ENCODE results near the gene RNF20.
"Not testable (repeated sequence)": the region's sequence is repeated elsewhere in the genome, so short reads cannot be mapped to it uniquely, and the experiment has no call there.

RNF20 gene

DNA sequence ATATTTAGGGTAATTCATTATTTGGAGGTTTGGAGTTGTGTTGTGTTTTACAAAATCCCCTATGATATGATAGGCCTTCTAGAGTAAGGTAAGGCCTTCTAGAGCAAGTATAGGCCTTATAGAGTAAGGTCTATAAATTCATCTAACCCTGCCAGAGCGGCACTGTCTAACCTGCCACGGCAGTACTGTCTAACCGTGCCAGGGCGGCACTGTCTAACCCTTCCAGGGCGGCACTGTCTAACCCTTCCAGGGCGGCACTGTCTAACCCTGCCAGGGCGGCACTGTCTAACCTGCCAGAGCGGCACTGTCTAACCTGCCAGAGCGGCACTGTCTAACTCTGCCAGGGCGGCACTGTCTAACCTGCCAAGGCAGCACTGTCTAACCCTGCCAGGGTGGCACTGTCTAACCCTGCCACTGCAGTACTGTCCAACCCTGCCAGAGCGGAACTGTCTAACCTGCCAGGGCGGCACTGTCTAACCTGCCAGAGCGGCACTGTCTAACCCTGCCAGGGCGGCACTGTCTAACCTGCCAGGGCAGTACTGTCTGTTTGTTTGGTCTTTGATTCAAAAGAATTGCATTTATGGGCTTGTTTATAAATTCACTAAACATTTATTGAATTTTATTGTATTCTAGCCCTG, 9.6 kb downstream of the RNF20 start:
- H3K27ac ChIP-seq, result no peak overlapping the region
- H3K9ac ChIP-seq (ENCODE audit: insufficient read length), result no peak overlapping the region
- H3K9me3 ChIP-seq (ENCODE audit: low read depth, low read length), result no peaks in the 10 kb centered on the region
- H3K4me3 ChIP-seq, result no peak overlapping the region
- no peak for DNase-seq (ENCODE audit: low read depth, low spot score)
- peaks cover 54% of the 10 kb centered on the region for H3K36me3 ChIP-seq (ENCODE audit: insufficient read depth, low read length)
- TF ChIP-seq FOXP2 (optimal IDR thresholded peaks at IDR 0.05; ENCODE audit: control extremely low read depth, extremely low read length, insufficient read depth) (no peak), EZH2 (IDR thresholded peaks at IDR 0.05) (no peak), POLR2AphosphoS5 (IDR thresholded peaks at IDR 0.05; ENCODE audit: borderline replicate concordance, low read depth, low read length) (no peak)

DNA sequence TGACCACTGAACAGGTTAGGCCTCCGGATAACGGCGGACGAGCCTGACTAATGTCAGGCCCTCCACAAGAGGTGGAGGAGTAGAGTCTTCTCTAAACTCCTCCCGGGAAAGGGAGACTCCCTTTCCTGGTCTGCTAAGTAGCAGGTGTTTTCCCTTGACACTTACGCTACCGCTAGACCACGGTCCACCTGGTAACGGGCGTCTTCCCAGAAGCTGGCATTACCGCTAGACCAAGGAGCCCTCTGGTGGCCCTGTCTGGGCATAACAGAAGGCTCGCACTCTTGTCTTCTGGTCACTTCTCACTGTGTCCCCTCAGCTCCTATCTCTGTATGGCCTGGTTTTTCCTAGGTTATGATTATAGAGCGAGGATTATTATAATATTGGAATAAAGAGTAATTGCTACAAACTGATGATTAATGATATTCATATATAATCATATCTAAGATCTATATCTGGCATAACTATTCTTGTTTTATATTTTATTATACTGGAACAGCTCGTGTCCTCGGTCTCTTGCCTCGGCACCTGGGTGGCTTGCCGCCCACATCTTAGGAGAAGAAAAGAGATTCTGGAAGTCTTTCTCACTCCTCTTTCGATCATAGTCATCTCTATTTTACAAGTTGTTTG, 15.9 kb downstream of the RNF20 start:
- H3K9ac ChIP-seq (ENCODE audit: insufficient read length); H3K4me3 ChIP-seq; DNase-seq (ENCODE audit: low read depth, low spot score); H3K27ac ChIP-seq; H3K9me3 ChIP-seq (ENCODE audit: low read depth, low read length): not testable (repeated sequence)
- H3K36me3 ChIP-seq (ENCODE audit: insufficient read depth, low read length), result peaks cover 86% of the 10 kb centered on the region

DNA sequence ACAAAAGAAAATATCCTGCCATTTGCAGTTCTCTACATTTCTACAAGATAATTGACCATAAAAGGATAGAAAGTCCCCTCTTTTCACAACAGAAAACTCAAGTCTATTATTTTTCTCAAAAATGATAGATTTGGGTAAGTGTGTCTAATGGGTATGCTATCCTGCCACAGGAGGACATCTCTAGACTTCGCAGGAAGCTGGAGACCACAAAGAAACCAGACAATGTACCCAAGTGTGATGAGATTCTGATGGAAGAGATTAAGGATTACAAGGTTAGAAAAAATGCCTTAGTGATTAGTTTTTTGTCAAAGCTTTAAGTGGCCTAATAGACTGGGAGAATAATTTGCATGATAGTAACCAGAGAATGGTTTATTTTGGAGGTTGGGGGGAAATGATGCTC, 28.1 kb downstream of the RNF20 start:
- no peak for TF ChIP-seq POLR2AphosphoS5 (IDR thresholded peaks at IDR 0.05; ENCODE audit: borderline replicate concordance, low read depth, low read length)
- TF ChIP-seq FOXP2 (optimal IDR thresholded peaks at IDR 0.05; ENCODE audit: control extremely low read depth, extremely low read length, insufficient read depth), result no peak
- no peak for TF ChIP-seq EZH2 (IDR thresholded peaks at IDR 0.05)
- H3K4me3 ChIP-seq, result no peak overlapping the region
- H3K9ac ChIP-seq (ENCODE audit: insufficient read length), result no peak overlapping the region
- H3K9me3 ChIP-seq (ENCODE audit: low read depth, low read length), result no peaks in the 10 kb centered on the region; the same call in 1 of the 2 replicates
- no peak for DNase-seq (ENCODE audit: low read depth, low spot score)
- H3K27ac ChIP-seq, result no peak overlapping the region
- H3K36me3 ChIP-seq (ENCODE audit: insufficient read depth, low read length), result peaks cover 72% of the 10 kb centered on the region

- Histone ChIP-seq H3K27ac (no peak overlapping the region), H3K9ac (ENCODE audit: insufficient read length) (no peak overlapping the region), H3K9me3 (ENCODE audit: low read depth, low read length) (no peaks in the 10 kb centered on the region; the same call in 1 of the 2 replicates), H3K36me3 (ENCODE audit: insufficient read depth, low read length) (peaks cover 64% of the 10 kb centered on the region), H3K4me3 (no peak overlapping the region)
- DNase-seq (ENCODE audit: low read depth, low spot score), result no peak
- TF ChIP-seq EZH2 (IDR thresholded peaks at IDR 0.05), result no peak
- TF ChIP-seq POLR2AphosphoS5 (IDR thresholded peaks at IDR 0.05; ENCODE audit: borderline replicate concordance, low read depth, low read length), result no peak
- no peak for TF ChIP-seq FOXP2 (optimal IDR thresholded peaks at IDR 0.05; ENCODE audit: control extremely low read depth, extremely low read length, insufficient read depth)
Measured at GRCh38 chr9:101562966-101563365, 29.3 kb downstream of the RNF20 start.

DNA sequence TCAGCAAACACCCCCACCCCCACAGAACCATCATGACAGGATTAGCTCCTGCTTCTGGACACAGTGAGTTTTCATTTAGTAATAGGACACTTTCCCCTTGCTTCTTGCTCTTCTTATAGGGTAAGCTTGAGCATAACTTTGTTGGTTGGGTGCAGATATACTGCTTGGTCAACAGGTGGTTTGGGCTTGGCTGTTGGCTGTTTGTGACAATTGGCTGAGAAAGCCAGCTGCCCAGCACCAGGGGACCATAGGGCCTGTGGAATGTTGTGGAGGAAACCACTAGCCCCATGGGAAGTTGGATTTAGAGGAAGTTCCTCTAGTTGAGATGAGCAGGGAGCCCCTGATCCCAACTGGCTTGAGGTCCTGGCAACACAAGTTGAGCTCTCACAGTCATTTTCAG, 30.6 kb downstream of the RNF20 start:
- peaks cover 51% of the 10 kb centered on the region for H3K36me3 ChIP-seq (ENCODE audit: insufficient read depth, low read length)

DNA sequence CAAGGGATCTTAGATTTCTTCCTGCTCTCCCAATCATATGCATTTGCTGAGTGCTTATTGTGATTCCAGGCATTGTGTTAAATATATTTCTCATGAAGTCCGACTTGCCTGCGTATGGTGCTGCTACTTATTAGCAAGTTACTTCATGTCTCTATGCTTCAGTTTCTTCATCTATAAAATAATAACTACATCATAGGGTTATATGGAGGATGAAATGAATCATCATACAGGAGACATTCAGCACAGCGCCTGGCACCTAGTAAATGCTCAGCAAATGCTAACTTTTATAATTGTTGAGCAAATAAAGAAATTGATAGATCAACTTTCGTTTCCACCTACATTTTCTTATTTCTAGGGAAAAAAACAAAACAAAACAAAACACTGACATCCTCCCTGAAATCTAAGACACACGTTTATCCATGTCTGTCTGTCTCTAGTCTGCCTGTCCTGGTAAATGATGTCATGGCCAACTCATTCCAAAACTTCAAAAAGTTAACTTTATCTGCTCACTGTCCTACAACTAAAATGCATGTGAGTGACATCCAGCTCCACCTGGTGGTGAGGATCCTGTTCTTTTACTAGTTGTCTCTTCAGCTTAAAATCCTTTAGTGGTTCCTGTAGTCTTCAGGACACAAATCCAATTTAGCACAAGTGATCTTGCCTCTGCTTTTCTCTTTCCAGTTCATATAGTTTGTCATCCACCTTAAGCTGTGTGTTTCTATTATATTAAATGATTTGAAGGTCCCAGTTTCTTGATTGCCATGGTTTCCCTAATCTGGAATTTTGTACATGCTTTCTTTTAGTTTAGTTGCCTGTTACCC, 33.5 kb downstream of the RNF20 start:
- Histone ChIP-seq H3K4me3 (no peak overlapping the region), H3K9ac (ENCODE audit: insufficient read length) (no peak overlapping the region), H3K27ac (no peak overlapping the region), H3K36me3 (ENCODE audit: insufficient read depth, low read length) (peaks cover 28% of the 10 kb centered on the region), H3K9me3 (ENCODE audit: low read depth, low read length) (no peaks in the 10 kb centered on the region)
- TF ChIP-seq FOXP2 (optimal IDR thresholded peaks at IDR 0.05; ENCODE audit: control extremely low read depth, extremely low read length, insufficient read depth) (no peak), EZH2 (IDR thresholded peaks at IDR 0.05) (no peak), POLR2AphosphoS5 (IDR thresholded peaks at IDR 0.05; ENCODE audit: borderline replicate concordance, low read depth, low read length) (no peak)
- DNase-seq (ENCODE audit: low read depth, low spot score), result no peak

More for the DNA sequence above, 30.6 kb downstream of the RNF20 start:
- TF ChIP-seq EZH2 (IDR thresholded peaks at IDR 0.05) (no peak), POLR2AphosphoS5 (IDR thresholded peaks at IDR 0.05; ENCODE audit: borderline replicate concordance, low read depth, low read length) (no peak), FOXP2 (optimal IDR thresholded peaks at IDR 0.05; ENCODE audit: control extremely low read depth, extremely low read length, insufficient read depth) (no peak)
- no peak for DNase-seq (ENCODE audit: low read depth, low spot score)
- H3K27ac ChIP-seq, result no peak overlapping the region
- no peak overlapping the region for H3K9ac ChIP-seq (ENCODE audit: insufficient read length)
- H3K9me3 ChIP-seq (ENCODE audit: low read depth, low read length), result no peaks in the 10 kb centered on the region; the same call in 1 of the 2 replicates
- H3K4me3 ChIP-seq, result no peak overlapping the region

GRCh38 chr9:101567725-101568350, 34.2 kb downstream of the RNF20 start:
- Histone ChIP-seq H3K27ac (no peak overlapping the region), H3K9me3 (ENCODE audit: low read depth, low read length) (no peaks in the 10 kb centered on the region), H3K4me3 (no peak overlapping the region), H3K9ac (ENCODE audit: insufficient read length) (no peak overlapping the region), H3K36me3 (ENCODE audit: insufficient read depth, low read length) (peaks cover 21% of the 10 kb centered on the region)
- DNase-seq (ENCODE audit: low read depth, low spot score), result no peak
- TF ChIP-seq EZH2 (IDR thresholded peaks at IDR 0.05), result no peak
- TF ChIP-seq POLR2AphosphoS5 (IDR thresholded peaks at IDR 0.05; ENCODE audit: borderline replicate concordance, low read depth, low read length), result no peak
- TF ChIP-seq FOXP2 (optimal IDR thresholded peaks at IDR 0.05; ENCODE audit: control extremely low read depth, extremely low read length, insufficient read depth), result no peak

Data from SK-N-MC (cell line).